Mucosa of descending colon (tissue), 3 donors: ENCODE results near the gene EEPD1. TPM values are rescaled to one million over a fixed set of nuclear protein-coding genes. Genes with fewer than 3 reads are reported as not detected.

Source experiments
- ATAC-seq: fragments of 200-7000 bp; cut with Tn5 transposase; one replicate; pipeline ENCODE4 v1.9.1; 2020; ENCODE audit warnings: mild to moderate bottlenecking, moderate library complexity
- DNase-seq, 3 donors: peaks; one replicate each; pipeline ENCODE4 v3.0.0-alpha.2; 2020
- H3K36me3 ChIP-seq: fragments of 200-600 bp; one replicate; pipeline ENCODE4 v1.8.0; 2021; ENCODE audit warnings: low read depth, mild to moderate bottlenecking
- H3K4me1 ChIP-seq: fragments of 200-600 bp; one replicate; pipeline ENCODE4 v1.8.0; 2021; ENCODE audit warnings: low read depth, mild to moderate bottlenecking
- H3K4me3 ChIP-seq: fragments of 200-600 bp; one replicate; pipeline ENCODE4 v1.8.0; 2021; ENCODE audit warnings: mild to moderate bottlenecking
- H3K9me3 ChIP-seq: fragments of 200-600 bp; one replicate; pipeline ENCODE4 v1.8.0; 2021; ENCODE audit warnings: mild to moderate bottlenecking
- intact Hi-C, 2 donors: fragments of 100-400 bp; cut with DNase I in 1 of 2; cut with micrococcal nuclease in 1 of 2; formaldehyde crosslinking; loops; one replicate each; pipeline versions ENCODE4 v1.11.0 to v1.11.1; 2022; cut with DNase I, micrococcal nuclease
- total RNA-seq, 3 donors: library from RNA; stranded (reverse); fragmentation: NEBNext Ultra II Directional in 2 of 3; extraction: Animal tissue kit (Norgen Biotek cat#: 25700) in 2 of 3; gene quantifications; one replicate each; pipeline versions ENCODE4 v1.2.1 to v1.2.4, GENCODE V29; 2021 to 2023
- TF ChIP-seq, protein P1 (sequence below): fragments of 200-600 bp; IDR thresholded peaks from one replicate; pipeline ENCODE4 v1.8.0; 2022; ENCODE audit warnings: antibody characterized with exemption, mild to moderate bottlenecking
- donor health status: DM: no; HTN: no; CAD: no; lungs with moderate emphysema.
- donor health status: DM: no; HTN: no; CAD: no.
- donor health status: DM: no; HTN: yes; CAD: no.

The EEPD1 gene
- total RNA-seq, 3 donors from 2014 or later = 9.9 to 16.8 (median 16.3) TPM

- H3K4me1 ChIP-seq = no peaks in the 10 kb centered on the region
- no peak for ATAC-seq
- intact Hi-C loops = no loop called here
Measured at GRCh38 chr7:36188266-36188665, 35.2 kb downstream of the EEPD1 start.

GRCh38 chr7:36188906-36189305 lies 35.9 kb downstream of the EEPD1 start:
- intact Hi-C loops = no loop called here
- H3K9me3 ChIP-seq = no peaks in the 10 kb centered on the region
- TF ChIP-seq, protein P1, sequence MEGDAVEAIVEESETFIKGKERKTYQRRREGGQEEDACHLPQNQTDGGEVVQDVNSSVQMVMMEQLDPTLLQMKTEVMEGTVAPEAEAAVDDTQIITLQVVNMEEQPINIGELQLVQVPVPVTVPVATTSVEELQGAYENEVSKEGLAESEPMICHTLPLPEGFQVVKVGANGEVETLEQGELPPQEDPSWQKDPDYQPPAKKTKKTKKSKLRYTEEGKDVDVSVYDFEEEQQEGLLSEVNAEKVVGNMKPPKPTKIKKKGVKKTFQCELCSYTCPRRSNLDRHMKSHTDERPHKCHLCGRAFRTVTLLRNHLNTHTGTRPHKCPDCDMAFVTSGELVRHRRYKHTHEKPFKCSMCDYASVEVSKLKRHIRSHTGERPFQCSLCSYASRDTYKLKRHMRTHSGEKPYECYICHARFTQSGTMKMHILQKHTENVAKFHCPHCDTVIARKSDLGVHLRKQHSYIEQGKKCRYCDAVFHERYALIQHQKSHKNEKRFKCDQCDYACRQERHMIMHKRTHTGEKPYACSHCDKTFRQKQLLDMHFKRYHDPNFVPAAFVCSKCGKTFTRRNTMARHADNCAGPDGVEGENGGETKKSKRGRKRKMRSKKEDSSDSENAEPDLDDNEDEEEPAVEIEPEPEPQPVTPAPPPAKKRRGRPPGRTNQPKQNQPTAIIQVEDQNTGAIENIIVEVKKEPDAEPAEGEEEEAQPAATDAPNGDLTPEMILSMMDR = no peak
- ATAC-seq (no peak), DNase-seq (no peak)
- H3K4me3 ChIP-seq = no peak overlapping the region
- H3K36me3 ChIP-seq = no peaks in the 10 kb centered on the region
- no peaks in the 10 kb centered on the region for H3K4me1 ChIP-seq

More at GRCh38 chr7:36188266-36188665, 35.2 kb downstream of the EEPD1 start:
- no peak overlapping the region for H3K4me3 ChIP-seq
- no peaks in the 10 kb centered on the region for H3K36me3 ChIP-seq
- TF ChIP-seq, protein P1 = no peak
- no peak for DNase-seq
- H3K9me3 ChIP-seq = no peaks in the 10 kb centered on the region

DNA sequence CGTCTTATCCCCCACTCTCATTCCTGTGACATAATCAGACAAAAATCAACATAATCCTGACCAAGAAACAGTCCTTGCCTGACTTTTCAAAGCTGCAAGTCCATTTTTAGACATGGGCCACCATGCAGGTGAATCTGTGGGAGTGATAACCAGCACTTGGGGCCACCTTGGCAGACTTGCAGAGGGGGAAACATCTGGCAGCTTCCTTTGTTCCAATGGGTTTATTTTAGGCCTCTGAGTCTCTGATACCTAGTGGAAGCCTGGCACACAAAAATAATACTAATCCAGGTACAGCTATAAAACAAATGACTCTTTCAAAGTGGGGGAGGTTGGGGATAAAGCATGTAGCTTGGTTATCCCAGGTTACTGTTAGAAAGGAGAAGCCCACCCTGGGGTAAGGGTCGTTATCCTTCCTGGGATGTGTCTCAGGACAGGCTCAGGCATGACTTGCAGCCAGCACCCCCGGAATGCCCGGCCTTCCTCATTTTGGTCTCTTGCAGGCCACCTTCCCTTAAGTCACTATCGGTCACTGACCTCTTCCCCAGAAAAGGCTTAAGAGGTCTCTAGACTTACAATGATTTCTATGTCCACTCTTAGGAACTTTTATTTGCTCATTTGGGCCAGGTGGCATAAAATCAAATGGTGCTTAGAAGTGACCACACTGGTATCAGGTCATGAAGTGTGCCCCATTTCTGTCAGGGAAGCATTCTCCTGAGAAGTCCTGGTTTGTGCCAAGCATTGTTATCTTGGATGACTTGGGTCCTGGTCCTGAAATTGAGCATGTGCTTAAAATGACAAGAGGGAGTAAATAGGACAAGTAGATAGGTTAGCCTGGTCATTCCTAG lies 37.6 kb downstream of the EEPD1 start:
- intact Hi-C loops = no loop called here
- H3K9me3 ChIP-seq = no peaks in the 10 kb centered on the region
- H3K36me3 ChIP-seq = no peaks in the 10 kb centered on the region
- TF ChIP-seq, protein P1 = no peak
- DNase-seq = peak in 2 of 3 donors; percentile 27 to 58
- no peaks in the 10 kb centered on the region for H3K4me1 ChIP-seq
- no peak overlapping the region for H3K4me3 ChIP-seq
- peak; percentile 33 for ATAC-seq

DNA sequence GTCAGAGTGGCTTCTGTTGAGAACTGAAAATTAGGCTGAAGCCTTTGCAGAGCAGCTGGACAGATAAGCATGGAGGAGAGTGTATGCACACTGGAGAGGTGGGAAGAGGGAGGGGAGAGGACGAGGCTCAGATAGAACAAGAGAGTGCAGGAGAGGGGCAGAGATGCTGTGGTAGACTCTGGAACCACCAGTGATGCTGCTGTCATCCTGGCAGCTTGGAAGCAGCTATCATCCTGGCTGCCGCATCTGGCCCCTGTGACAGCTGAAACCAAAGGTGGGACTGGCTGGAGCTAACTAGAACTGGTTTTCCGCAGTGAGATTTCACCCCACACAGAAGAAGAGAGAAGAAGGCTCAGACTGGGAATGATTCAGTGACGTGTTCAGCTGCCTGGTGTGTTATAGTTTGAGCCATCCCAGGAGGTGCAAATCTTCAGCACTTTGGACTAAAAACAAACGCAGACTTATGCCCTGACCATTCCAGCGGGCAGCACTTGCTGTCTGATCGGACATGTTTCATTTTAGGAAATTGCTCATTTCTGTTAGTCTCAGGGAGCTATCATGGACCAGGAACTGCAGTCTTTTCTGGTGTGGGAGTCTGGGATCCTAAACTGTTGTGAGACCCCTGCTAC lies 38.4 kb downstream of the EEPD1 start:
- DNase-seq = no peak
- Histone ChIP-seq H3K4me3 (no peak overlapping the region), H3K9me3 (no peaks in the 10 kb centered on the region), H3K36me3 (no peaks in the 10 kb centered on the region), H3K4me1 (no peaks in the 10 kb centered on the region)
- intact Hi-C loops = no loop called here
- no peak for ATAC-seq
- TF ChIP-seq, protein P1 = no peak

GRCh38 chr7:36192053-36192824 lies 39.2 kb downstream of the EEPD1 start:
- peak; percentile 49 for ATAC-seq

More at GRCh38 chr7:36192053-36192824, 39.2 kb downstream of the EEPD1 start:
- Histone ChIP-seq H3K4me1 (no peaks in the 10 kb centered on the region), H3K9me3 (no peaks in the 10 kb centered on the region), H3K36me3 (no peaks in the 10 kb centered on the region), H3K4me3 (no peak overlapping the region)
- DNase-seq = peak in 1 of 3 donors; percentile 29
- intact Hi-C loops = no loop called here
- TF ChIP-seq, protein P1 = no peak
